Measurements from ENCODE around the gene CACNA2D4.

The CACNA2D4 gene

DNA sequence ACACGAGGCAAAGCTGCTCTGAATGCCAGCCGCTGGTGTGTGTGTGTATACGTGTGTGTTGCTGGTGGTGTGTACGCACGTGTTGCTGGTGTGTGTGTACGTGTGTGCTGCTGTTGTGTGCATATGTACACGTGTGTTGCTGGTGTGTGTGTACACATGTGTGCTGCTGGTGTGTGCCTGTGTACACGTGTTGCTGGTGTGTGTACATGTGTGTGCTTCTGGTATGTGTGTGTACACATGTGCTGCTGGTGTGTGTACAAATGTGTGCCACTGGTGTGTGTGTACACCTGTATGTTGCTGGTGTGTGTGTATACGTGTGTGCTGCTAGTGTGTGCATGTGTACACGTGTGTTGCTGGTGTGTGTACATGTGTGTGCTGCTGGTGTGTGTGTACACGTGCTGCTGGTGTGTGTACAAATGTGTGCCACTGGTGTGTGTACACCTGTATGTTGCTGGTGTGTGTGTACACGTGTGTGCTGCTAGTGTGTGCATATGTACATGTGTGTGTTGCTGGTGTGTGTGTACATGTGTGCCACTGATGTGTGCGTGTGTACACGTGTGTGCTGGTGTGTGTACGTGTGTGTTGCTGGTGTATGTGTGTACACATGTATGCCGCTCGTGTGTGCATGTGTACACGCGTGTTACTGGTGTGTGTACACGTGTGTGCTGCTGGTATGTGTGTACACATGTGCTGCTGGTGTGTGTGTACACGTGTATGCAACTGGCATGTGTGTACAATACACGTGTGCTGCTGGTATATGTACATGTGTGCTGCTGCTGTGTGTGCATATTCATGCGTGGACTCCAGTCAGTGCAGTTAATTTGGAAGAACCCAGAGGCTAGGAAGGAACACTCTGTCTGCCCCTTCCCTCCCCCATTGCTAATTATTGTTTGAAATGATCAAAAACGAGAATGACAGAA lies 47.2 kb downstream of the CACNA2D4 start:
- no peak for DNase-seq (ENCODE audit: low read depth in 2 of 2)

GRCh38 chr12:1870086-1870485 lies 48.4 kb downstream of the CACNA2D4 start:
- no peak for DNase-seq (ENCODE audit: low read depth in 2 of 2)

GRCh38 chr12:1869145-1869544 lies 49.3 kb downstream of the CACNA2D4 start:
- DNase-seq (ENCODE audit: low read depth in 2 of 2) = no peak

DNA sequence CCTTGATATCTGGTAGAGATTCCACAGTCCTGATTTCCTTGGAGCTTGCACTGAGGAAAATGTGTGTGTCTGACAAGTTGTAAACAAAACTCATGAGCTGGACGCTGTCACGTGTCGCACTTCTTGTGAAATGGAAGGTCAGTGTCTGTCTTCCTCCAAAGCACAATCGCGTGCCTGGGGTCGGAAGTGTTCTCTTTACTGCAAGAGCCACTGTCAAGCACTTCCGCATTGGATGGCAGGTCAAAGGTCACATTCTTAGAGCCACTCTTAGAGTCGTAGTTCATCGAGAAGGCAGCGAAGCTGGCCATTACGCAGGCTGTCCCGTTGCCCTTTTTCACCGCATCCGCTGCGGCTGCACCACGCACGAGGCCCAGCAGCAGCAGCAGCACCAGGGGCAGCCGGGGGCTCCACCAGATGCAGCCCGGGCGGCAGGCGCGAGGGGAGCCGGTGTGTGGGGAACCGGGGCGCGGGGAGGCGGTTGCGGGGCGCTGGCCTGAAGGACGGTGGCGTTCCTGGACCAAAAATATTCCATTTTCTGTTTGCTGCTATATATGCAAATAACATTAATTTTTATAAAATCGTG lies 53.1 kb downstream of the CACNA2D4 start:
- no peak for DNase-seq (ENCODE audit: low read depth in 2 of 2)

DNA sequence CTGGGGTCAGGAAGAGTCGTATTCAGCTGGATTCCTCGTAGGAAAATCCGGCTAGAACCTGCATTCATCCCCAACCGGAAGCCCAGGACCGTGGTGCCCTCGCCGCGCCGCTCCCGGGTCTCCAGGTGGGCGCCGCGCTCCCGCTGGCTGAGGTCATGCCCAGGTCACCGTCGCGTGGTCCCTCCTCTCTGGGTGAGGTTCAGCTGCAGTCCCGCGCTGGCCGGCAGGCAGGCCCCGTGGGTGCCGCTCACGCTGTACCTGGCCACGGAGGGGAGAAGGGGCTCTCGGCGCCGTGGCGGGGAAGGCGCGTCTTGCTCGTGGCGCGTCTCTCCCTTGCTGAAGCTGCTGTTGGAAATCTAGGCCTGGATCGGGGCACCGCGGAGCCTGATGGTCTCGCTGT lies 53.6 kb downstream of the CACNA2D4 start:
- no peak for DNase-seq (ENCODE audit: low read depth in 2 of 2)

DNA sequence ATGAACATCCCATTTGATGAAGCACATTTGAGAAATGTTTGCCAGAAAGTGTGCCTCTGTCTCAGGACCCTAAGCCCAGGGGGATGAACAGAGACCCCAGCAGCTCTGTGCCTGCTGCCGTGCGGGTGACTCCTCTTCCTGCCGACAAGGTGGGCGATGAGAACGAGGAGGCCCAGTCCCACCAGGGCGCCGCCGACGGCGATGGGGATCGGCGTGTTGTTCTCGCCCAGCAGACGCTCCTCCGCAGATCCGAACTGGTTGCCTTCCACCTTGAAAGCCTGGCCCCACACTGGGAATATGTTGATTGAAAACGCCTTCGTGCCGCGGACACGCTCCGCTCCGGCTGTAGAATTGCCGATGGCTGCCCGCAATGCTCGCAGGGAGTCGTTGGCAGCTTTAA lies 54.0 kb downstream of the CACNA2D4 start:
- no peak for DNase-seq (ENCODE audit: low read depth in 2 of 2)

DNA sequence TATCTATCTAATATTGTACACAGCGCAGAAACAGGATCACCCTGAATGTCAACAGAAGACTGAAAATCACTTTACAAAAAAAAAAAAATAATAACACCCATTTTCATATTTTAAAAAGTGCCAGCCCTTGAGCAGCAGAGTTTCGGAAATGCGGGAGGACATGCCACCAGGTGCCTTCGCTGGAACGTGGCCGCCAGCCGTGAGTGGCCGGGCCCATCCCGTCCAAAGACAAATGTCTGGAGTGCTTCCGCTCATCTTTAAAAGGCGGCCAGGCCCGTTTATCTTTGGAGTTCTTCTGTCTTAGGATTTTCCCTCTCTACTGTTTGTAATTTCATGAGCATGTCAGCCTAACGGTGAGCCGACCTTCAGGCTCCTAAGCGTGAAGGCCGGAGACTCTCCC lies 54.6 kb downstream of the CACNA2D4 start:
- no peak for DNase-seq (ENCODE audit: low read depth in 2 of 2)

GRCh38 chr12:1862973-1863372 lies 55.5 kb downstream of the CACNA2D4 start:
- DNase-seq (ENCODE audit: low read depth in 2 of 2) = no peak

- no peak for DNase-seq (ENCODE audit: low read depth in 2 of 2)
Measured at GRCh38 chr12:1859643-1860042, 58.8 kb downstream of the CACNA2D4 start.

GRCh38 chr12:1858456-1858855 lies 60.0 kb downstream of the CACNA2D4 start:
- DNase-seq (ENCODE audit: low read depth in 2 of 2) = no peak

DNA sequence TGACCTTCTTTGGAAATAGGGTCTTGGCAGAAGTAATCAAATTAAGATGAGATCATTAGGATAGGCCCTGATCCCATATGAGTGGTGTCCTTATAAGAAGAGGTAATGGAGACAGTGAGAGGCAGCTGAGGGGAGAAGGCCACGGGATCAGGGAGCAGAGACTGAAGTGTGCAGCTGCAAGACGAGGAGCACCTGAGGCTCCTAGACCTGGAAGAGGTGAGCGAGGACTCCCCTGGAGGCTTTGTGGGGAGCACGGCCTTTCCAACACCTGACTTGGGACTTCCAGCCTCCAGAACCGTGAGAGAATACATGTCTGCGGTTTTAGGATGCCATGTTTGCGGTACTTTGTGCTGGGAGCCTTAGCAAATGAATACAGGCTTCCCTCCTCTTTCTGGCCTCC lies 60.6 kb downstream of the CACNA2D4 start:
- DNase-seq (ENCODE audit: low read depth in 2 of 2) = no peak

- no peak for DNase-seq (ENCODE audit: low read depth in 2 of 2)
Measured at GRCh38 chr12:1857086-1857485, 61.4 kb downstream of the CACNA2D4 start.

DNA sequence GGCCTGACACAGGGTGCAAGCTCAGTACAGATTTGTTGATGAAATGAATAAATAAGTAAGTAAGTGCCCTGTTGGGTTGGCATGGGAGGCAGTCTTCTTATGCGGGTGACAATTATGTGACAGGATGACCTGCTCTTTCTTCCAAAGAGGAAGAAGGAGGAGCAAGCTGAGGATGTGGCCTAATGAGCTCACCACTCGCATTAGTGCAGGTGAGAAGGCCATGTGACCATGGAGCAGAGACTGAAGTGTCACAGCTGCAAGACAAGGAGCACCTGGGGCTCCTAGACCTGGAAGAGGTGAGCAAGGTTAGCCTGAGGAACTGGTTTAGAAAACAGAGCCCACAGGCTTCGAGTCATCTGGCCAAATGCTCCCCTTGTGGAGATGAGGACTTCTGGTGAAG lies 63.2 kb downstream of the CACNA2D4 start:
- DNase-seq (ENCODE audit: low read depth in 2 of 2) = no peak

- DNase-seq (ENCODE audit: low read depth in 2 of 2) = no peak
Measured at GRCh38 chr12:1853716-1854115, 64.7 kb downstream of the CACNA2D4 start.

- DNase-seq (ENCODE audit: low read depth in 2 of 2) = no peak
Measured at GRCh38 chr12:1852076-1852475, 66.4 kb downstream of the CACNA2D4 start.

- DNase-seq (ENCODE audit: low read depth in 2 of 2) = no peak
Measured at GRCh38 chr12:1851151-1851701, 67.2 kb downstream of the CACNA2D4 start.

DNA sequence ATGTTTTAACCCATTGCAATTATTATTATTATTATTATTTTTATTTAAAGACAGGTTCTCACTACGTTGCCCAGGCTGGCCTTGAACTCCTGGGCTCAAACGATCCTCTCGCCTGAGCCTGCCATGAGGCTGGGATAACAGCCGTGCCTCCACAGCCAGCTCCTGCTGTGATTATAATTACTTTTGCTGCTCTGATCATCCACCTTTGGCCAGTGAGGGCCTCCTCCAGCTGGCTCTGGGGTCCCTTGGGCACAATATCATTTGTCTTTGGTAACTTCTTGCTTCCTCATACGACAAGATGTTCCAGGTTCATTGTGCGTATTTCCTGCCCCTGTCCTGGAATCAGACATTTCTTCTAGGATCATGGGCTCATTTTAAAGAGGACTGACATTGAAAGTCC lies 69.7 kb downstream of the CACNA2D4 start:
- DNase-seq (ENCODE audit: low read depth in 2 of 2) = no peak

- no peak for DNase-seq (ENCODE audit: low read depth in 2 of 2)
Measured at GRCh38 chr12:1848146-1848545, 70.3 kb downstream of the CACNA2D4 start.

DNA sequence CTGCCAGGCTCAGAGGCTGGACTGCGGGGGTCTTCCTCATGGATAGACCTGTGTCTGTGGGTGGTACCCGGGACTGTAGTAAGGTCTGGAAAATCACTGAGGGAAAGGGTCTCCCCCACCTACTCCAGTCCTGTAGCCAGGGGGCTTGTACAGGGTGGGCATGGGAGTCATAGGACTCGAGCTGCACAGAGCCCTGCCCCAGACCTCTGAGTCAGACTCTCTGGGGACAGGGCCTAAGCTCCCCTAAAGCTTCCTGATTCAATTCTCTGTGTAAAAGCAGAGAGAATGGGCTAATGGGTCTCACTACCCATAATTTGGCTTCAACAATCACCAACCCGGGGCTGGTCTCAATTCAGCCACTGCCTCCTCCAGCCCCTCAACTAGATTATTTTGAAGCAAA lies 71.0 kb downstream of the CACNA2D4 start:
- DNase-seq (ENCODE audit: low read depth in 2 of 2) = no peak

DNA sequence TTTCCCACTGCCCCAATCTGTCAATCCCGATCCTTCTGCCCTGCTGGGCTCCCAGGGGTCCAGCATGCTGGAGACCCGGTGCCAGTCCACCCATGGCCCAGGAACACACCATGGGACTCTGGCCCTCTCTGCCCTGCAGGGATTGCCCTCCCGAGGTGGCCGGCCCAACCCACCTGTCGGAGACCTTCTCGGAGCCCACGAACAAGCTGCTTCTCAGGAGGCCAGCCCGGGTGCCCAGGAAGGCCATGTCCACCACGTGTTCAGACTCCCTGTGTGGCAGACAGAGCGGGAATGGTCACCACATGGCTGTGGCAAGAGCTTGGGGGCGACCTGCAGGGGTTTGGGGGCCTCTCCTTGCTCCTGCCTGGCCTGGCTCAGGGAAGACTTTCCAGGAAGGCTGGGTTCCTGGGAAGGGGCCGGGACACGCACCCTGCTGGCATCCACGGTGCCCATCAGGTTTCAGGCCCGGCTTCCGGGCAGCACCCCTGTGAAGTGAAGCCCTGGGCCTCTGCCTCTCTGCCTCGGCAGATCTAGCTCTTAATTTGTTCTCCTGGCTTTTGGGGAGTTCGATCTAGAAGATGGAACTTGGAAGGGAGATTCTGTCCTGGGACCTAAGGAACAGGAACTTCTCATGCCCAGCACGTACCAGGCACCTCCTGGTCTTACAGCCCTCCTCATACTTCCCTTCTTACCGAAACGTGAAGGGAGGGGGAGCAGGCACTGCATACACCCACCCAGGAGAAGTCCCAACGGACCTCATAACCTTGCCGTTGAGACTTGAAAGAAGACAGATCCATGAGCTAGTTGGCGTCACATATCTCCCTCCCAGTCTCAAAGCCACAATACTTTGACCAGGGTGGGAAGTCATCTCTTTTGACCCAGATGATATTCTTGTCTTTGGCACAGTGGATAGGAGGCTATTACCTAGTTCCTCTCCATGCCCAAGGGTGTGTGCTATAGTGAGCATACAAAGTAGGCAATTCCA lies 71.7 kb downstream of the CACNA2D4 start:
- DNase-seq (ENCODE audit: low read depth in 2 of 2) = no peak

GRCh38 chr12:1845886-1846285 lies 72.6 kb downstream of the CACNA2D4 start:
- no peak for DNase-seq (ENCODE audit: low read depth in 2 of 2)

GRCh38 chr12:1845427-1845826 lies 73.0 kb downstream of the CACNA2D4 start:
- no peak for DNase-seq (ENCODE audit: low read depth in 2 of 2)

Data from stimulated activated CD4-positive, alpha-beta T cell treated with anti-CD3 and anti-CD28 coated beads, Interleukin-4, amount 100 ng/mL, for 48 hours (primary cell).